PC-3 (cell line): ENCODE results near the gene SDK1. TPM values are rescaled to one million over a fixed set of nuclear protein-coding genes. Genes with fewer than 3 reads are reported as not detected.

ENCODE experiments used
- ATAC-seq: fragments of 200-7000 bp; cut with Tn5 transposase; 2 replicates; pipeline ENCODE4 v1.9.1; 2020; ENCODE audit warnings: mild to moderate bottlenecking, moderate library complexity
- BruUV-seq: library from RNA; stranded (reverse); fragments of 400-500 nt; replicated peaks from 2 replicates; lab custom pipeline; 2021; lab: Mats Ljungman, UMichigan
- CTCF ChIA-PET: fragments of 300-600 bp; sonication (Branson Sonifier 250); formaldehyde crosslinking; loops from one replicate; lab custom pipeline; 2022; ENCODE audit warnings: antibody characterized with exemption; lab: Charles Lee
- POLR2A ChIA-PET: fragments of 300-600 bp; sonication (Branson Sonifier 250); formaldehyde crosslinking; loops from one replicate; lab custom pipeline; 2022; ENCODE audit warnings: antibody characterized with exemption; ENCODE audit not compliant: unreplicated experiment; lab: Charles Lee
- DNase-seq: peaks from one replicate; pipeline ENCODE4 v3.0.0-alpha.2; 2015
- H2AFZ ChIP-seq: fragments of 300-600 bp; sonication (generic); 2 replicates; pipeline ENCODE4 v1.6.0; 2016; ENCODE audit warnings: antibody characterized with exemption, low read length
- H3F3A ChIP-seq: fragments of 300-600 bp; sonication (generic); one replicate; pipeline ENCODE4 v1.6.0; 2017; ENCODE audit warnings: antibody characterized with exemption, low read length, control low read depth, mild to moderate bottlenecking; ENCODE audit not compliant: unreplicated experiment
- H3K27ac ChIP-seq: fragments of 300-600 bp; sonication (generic); 2 replicates; pipeline ENCODE4 v1.5.1; 2016; ENCODE audit warnings: mild to moderate bottlenecking, low read length
- H3K27me3 ChIP-seq: fragments of 300-600 bp; sonication (generic); 2 replicates; pipeline ENCODE4 v1.6.1; 2016; ENCODE audit warnings: low read length, mixed read lengths
- H3K36me3 ChIP-seq: fragments of 300-600 bp; sonication (generic); 2 replicates; pipeline ENCODE4 v1.6.1; 2016; ENCODE audit warnings: low read depth, mixed run types, low read length, mixed read lengths
- H3K4me1 ChIP-seq: fragments of 300-600 bp; sonication (generic); 2 replicates; pipeline ENCODE4 v1.5.1; 2016; ENCODE audit warnings: low read length; ENCODE audit not compliant: insufficient read depth
- H3K4me2 ChIP-seq: fragments of 300-600 bp; sonication (generic); 2 replicates; pipeline ENCODE4 v1.6.0; 2016; ENCODE audit warnings: low read length
- H3K4me3 ChIP-seq: fragments of 300-600 bp; sonication (generic); 2 replicates; pipeline ENCODE4 v1.5.1; 2016; ENCODE audit warnings: mild to moderate bottlenecking, low read length, mixed read lengths
- H3K79me2 ChIP-seq: fragments of 300-600 bp; sonication (generic); 2 replicates; pipeline ENCODE4 v1.6.1; 2017; ENCODE audit warnings: low read length, mixed read lengths
- H3K9ac ChIP-seq: fragments of 300-600 bp; sonication (generic); 2 replicates; pipeline ENCODE4 v1.6.0; 2016; ENCODE audit warnings: mild to moderate bottlenecking, low read length
- H3K9me2 ChIP-seq: fragments of 300-600 bp; sonication (generic); replicated peaks from 2 replicates; pipeline ENCODE4 v1.6.1; 2016; ENCODE audit warnings: mixed run types, low read length, mixed read lengths
- H3K9me3 ChIP-seq: fragments of 300-600 bp; sonication (generic); 2 replicates; pipeline ENCODE4 v1.6.1; 2016; ENCODE audit warnings: low read length, mixed read lengths
- H4K20me1 ChIP-seq: fragments of 300-600 bp; sonication (generic); 2 replicates; pipeline ENCODE4 v1.6.1; 2016; ENCODE audit warnings: low read length, mixed read lengths
- CTCF ChIP-seq: fragments of 300-600 bp; sonication (generic); conservative IDR thresholded peaks from 2 replicates; pipeline ENCODE4 v1.5.1; 2017; ENCODE audit warnings: antibody characterized with exemption, low read depth, mild to moderate bottlenecking, low read length
- EZH2 ChIP-seq: fragments of 300-600 bp; sonication (generic); IDR thresholded peaks from one replicate; pipeline ENCODE4 v1.6.1; 2017; ENCODE audit warnings: antibody characterized with exemption, mild to moderate bottlenecking, low read length; ENCODE audit not compliant: unreplicated experiment
- EZH2phosphoT487 ChIP-seq: fragments of 300-600 bp; sonication (generic); IDR thresholded peaks from 2 replicates; pipeline ENCODE4 v1.6.1; 2018; ENCODE audit warnings: mild to moderate bottlenecking, antibody characterized with exemption, low read length, borderline replicate concordance
- intact Hi-C: fragments of 100-400 bp; cut with micrococcal nuclease; formaldehyde crosslinking; loops from 2 replicates; pipeline ENCODE4 v1.9.0; 2023
- total RNA-seq: library from RNA; depleted of rRNA; stranded (reverse); fragments of >200 nt; gene quantifications from 2 replicates; pipeline ENCODE4 v1.2.3, GENCODE V29; 2014

Gene SDK1
- total RNA-seq, 1 experiment from 2014 or later = 2.8 TPM

GRCh38 chr7:3606436-3606835, 305.4 kb downstream of the SDK1 start:
- Histone ChIP-seq H3K9ac (no peak overlapping the region), H3K4me2 (no peak overlapping the region), H3K4me3 (no peak overlapping the region), H3K9me3 (no peaks in the 10 kb centered on the region), H3K36me3 (no peaks in the 10 kb centered on the region), H3K9me2 (no peaks in the 10 kb centered on the region), H3K4me1 (peaks cover 8% of the 10 kb centered on the region; the same call in 1 of the 2 replicates), H2AFZ (no peak overlapping the region), H3F3A (no peaks in the 10 kb centered on the region), H3K79me2 (no peaks in the 10 kb centered on the region), H3K27me3 (no peaks in the 10 kb centered on the region), H4K20me1 (no peaks in the 10 kb centered on the region), H3K27ac (no peak overlapping the region)
- DNase-seq = no peak
- TF ChIP-seq EZH2 (no peak), EZH2phosphoT487 (no peak), CTCF (no peak)
- no peak for ATAC-seq
- ChIA-PET POLR2A (no interaction called here), CTCF (no interaction called here)
- BruUV-seq = no TSS peak
- intact Hi-C loops = no loop called here

DNA sequence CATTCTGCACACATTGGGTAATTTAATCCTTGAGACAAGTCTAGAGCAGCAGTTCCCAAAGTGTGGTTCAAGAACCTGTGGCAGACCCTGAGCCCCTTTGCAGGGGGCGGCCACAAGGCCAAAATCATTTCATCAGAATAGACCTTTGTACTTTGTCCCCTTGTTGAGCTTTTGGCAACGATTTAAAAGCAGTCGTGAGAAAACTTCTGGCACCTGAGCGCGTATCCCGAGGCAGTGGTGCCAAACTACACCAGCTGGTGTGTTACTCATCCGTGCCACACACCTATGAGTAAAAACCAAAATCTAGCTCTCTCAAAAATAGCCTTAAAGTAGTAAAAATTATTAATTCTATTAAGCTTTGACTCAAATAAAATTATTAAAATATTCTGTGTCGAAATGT, 306.8 kb downstream of the SDK1 start:
- CTCF ChIA-PET = no interaction called here
- Histone ChIP-seq H3K9ac (no peak overlapping the region), H3K36me3 (no peaks in the 10 kb centered on the region), H3K4me1 (peaks cover 8% of the 10 kb centered on the region; the same call in 1 of the 2 replicates), H3K9me3 (no peaks in the 10 kb centered on the region), H2AFZ (no peak overlapping the region), H3K27ac (no peak overlapping the region), H3K27me3 (no peaks in the 10 kb centered on the region), H3K79me2 (no peaks in the 10 kb centered on the region), H4K20me1 (no peaks in the 10 kb centered on the region), H3K9me2 (no peaks in the 10 kb centered on the region), H3K4me2 (no peak overlapping the region), H3K4me3 (no peak overlapping the region), H3F3A (no peaks in the 10 kb centered on the region)
- BruUV-seq = no TSS peak
- ATAC-seq = no peak
- intact Hi-C loops = no loop called here
- no peak for DNase-seq
- TF ChIP-seq CTCF (no peak), EZH2 (no peak), EZH2phosphoT487 (no peak)
- POLR2A ChIA-PET = no interaction called here

GRCh38 chr7:3616306-3616705, 315.3 kb downstream of the SDK1 start:
- POLR2A ChIA-PET = no interaction called here
- Histone ChIP-seq H3K4me1 (no peaks in the 10 kb centered on the region), H3K9ac (no peak overlapping the region), H3K27ac (no peak overlapping the region), H2AFZ (no peak overlapping the region), H3K9me3 (no peaks in the 10 kb centered on the region), H3K27me3 (no peaks in the 10 kb centered on the region), H3K9me2 (no peaks in the 10 kb centered on the region), H3K4me3 (no peak overlapping the region), H3F3A (no peaks in the 10 kb centered on the region), H4K20me1 (no peaks in the 10 kb centered on the region), H3K79me2 (no peaks in the 10 kb centered on the region), H3K36me3 (no peaks in the 10 kb centered on the region), H3K4me2 (no peak overlapping the region)
- CTCF ChIA-PET = no interaction called here
- no TSS peak for BruUV-seq
- no peak for ATAC-seq
- TF ChIP-seq EZH2 (no peak), CTCF (no peak), EZH2phosphoT487 (no peak)
- intact Hi-C loops = no loop called here
- no peak for DNase-seq
